IMR-90 (cell line): Measurements from ENCODE around the gene ETV6. TPM values are rescaled to one million over a fixed set of nuclear protein-coding genes. Genes with fewer than 3 reads are reported as not detected.

Experiments used
- ATAC-seq: fragments of 200-7000 bp; cut with Tn5 transposase; 2 replicates; pipeline ENCODE4 v1.9.1; 2020; ENCODE audit warnings: low read depth, mild to moderate bottlenecking, moderate library complexity
- BruUV-seq: library from RNA; stranded (reverse); fragments of 400-500 nt; replicated peaks from 2 replicates; lab custom pipeline; 2021; lab: Mats Ljungman, UMichigan
- CTCF ChIA-PET: fragments of 300-600 bp; formaldehyde crosslinking; extraction: SDS; loops from one replicate; lab custom pipeline; 2021; ENCODE audit warnings: antibody characterized with exemption; lab: Yijun Ruan, JAX
- POLR2A ChIA-PET: fragments of 300-600 bp; sonication (Branson Sonifier 250); formaldehyde crosslinking; loops from one replicate; lab custom pipeline; 2022; ENCODE audit warnings: antibody characterized with exemption; ENCODE audit not compliant: unreplicated experiment; lab: Charles Lee
- DNase-seq: peaks from one replicate; pipeline ENCODE4 v3.0.0; 2013
- H2AFZ ChIP-seq: replicated peaks from 2 replicates; pipeline ENCODE3; 2013; ENCODE audit warnings: low read length, mild to moderate bottlenecking; ENCODE audit not compliant: poor library complexity
- H2AK5ac ChIP-seq: 2 replicates; pipeline ENCODE4 v1.6.1; 2013; ENCODE audit warnings: low read depth, low read length, inconsistent platforms
- H2AK9ac ChIP-seq: replicated peaks from 2 replicates; pipeline ENCODE3; 2013; ENCODE audit warnings: mild to moderate bottlenecking, low read depth, low read length, moderate library complexity; ENCODE audit not compliant: poor library complexity
- H2BK120ac ChIP-seq: 2 replicates; pipeline ENCODE4 v1.6.1; 2013; ENCODE audit warnings: low read depth, low read length, inconsistent platforms
- H2BK15ac ChIP-seq: 3 replicates; pipeline ENCODE4 v1.6.1; 2013; ENCODE audit warnings: low read depth, low read length, inconsistent platforms
- H2BK20ac ChIP-seq: 2 replicates; pipeline ENCODE4 v1.6.1; 2013; ENCODE audit warnings: low read depth, mild to moderate bottlenecking, inconsistent platforms, low read length, moderate library complexity
- H2BK5ac ChIP-seq: 2 replicates; pipeline ENCODE4 v1.6.1; 2013; ENCODE audit warnings: mild to moderate bottlenecking, low read depth, low read length, inconsistent platforms; ENCODE audit not compliant: poor library complexity, severe bottlenecking
- H3K14ac ChIP-seq: replicated peaks from 2 replicates; pipeline ENCODE4 v1.6.1; 2013; ENCODE audit warnings: low read depth, low read length, inconsistent platforms
- H3K18ac ChIP-seq: 2 replicates; pipeline ENCODE4 v1.6.1; 2013; ENCODE audit warnings: low read depth, low read length, control low read depth
- H3K23ac ChIP-seq: 2 replicates; pipeline ENCODE4 v1.6.1; 2013; ENCODE audit warnings: low read depth, low read length, inconsistent platforms
- H3K27ac ChIP-seq: 2 replicates; pipeline ENCODE4 v1.5.1; 2013; ENCODE audit warnings: mild to moderate bottlenecking, control low read depth, low read length; ENCODE audit not compliant: insufficient read depth
- H3K27me3 ChIP-seq: 2 replicates; pipeline ENCODE4 v1.6.1; 2013; ENCODE audit warnings: low read length; ENCODE audit not compliant: control insufficient read depth, insufficient read depth
- H3K36me3 ChIP-seq: 2 replicates; pipeline ENCODE4 v1.6.1; 2013; ENCODE audit warnings: low read length, mixed read lengths; ENCODE audit not compliant: control insufficient read depth, insufficient read depth
- H3K4ac ChIP-seq: 2 replicates; pipeline ENCODE4 v1.6.1; 2013; ENCODE audit warnings: low read depth, low read length, inconsistent platforms
- H3K4me1 ChIP-seq: 2 replicates; pipeline ENCODE4 v1.6.1; 2013; ENCODE audit warnings: low read length, mixed read lengths; ENCODE audit not compliant: control insufficient read depth, insufficient read depth
- H3K4me2 ChIP-seq: 2 replicates; pipeline ENCODE4 v1.6.1; 2013; ENCODE audit warnings: low read depth, mild to moderate bottlenecking, control low read depth, low read length, moderate library complexity
- H3K4me3 ChIP-seq: 2 replicates; pipeline ENCODE4 v1.5.1; 2013; ENCODE audit warnings: low read depth, mild to moderate bottlenecking, control low read depth, low read length, moderate library complexity; ENCODE audit not compliant: insufficient read depth
- H3K56ac ChIP-seq: 2 replicates; pipeline ENCODE4 v1.6.1; 2013; ENCODE audit warnings: low read length, inconsistent platforms; ENCODE audit not compliant: insufficient read depth; ENCODE audit errors: extremely low read depth
- H3K79me1 ChIP-seq, 2 experiments: 2 replicates each; pipeline ENCODE4 v1.6.1; 2013; ENCODE audit warnings: low read length in 2 of 2, inconsistent platforms in 1 of 2, low read depth in 1 of 2
- H3K9ac ChIP-seq: 2 replicates; pipeline ENCODE4 v1.6.1; 2013; ENCODE audit warnings: low read depth, low read length, control low read depth
- H3K9me1 ChIP-seq: 2 replicates; pipeline ENCODE4 v1.6.1; 2013; ENCODE audit warnings: low read length, inconsistent platforms; ENCODE audit not compliant: insufficient read depth
- H3K9me3 ChIP-seq: 2 replicates; pipeline ENCODE4 v1.6.1; 2013; ENCODE audit warnings: low read length; ENCODE audit not compliant: control insufficient read depth, insufficient read depth
- H4K20me1 ChIP-seq: 2 replicates; pipeline ENCODE4 v1.6.1; 2013; ENCODE audit warnings: low read length, inconsistent platforms; ENCODE audit not compliant: insufficient read depth
- H4K5ac ChIP-seq: 2 replicates; pipeline ENCODE4 v1.6.1; 2013; ENCODE audit warnings: mild to moderate bottlenecking, low read depth, low read length, control low read depth
- H4K8ac ChIP-seq, 2 experiments: 2 replicates each; pipeline ENCODE4 v1.6.1; 2013; ENCODE audit warnings: low read depth in 2 of 2, low read length in 2 of 2, control low read depth in 1 of 2, inconsistent platforms in 1 of 2
- H4K91ac ChIP-seq: 2 replicates; pipeline ENCODE4 v1.6.1; 2013; ENCODE audit warnings: low read depth, low read length, inconsistent platforms; ENCODE audit not compliant: insufficient read depth
- BHLHE40 ChIP-seq: fragments of 150-350 bp; IDR thresholded peaks from 2 replicates; pipeline ENCODE4 v1.6.1; 2016; ENCODE audit warnings: mild to moderate bottlenecking, low read depth, low read length
- CEBPB ChIP-seq: IDR thresholded peaks from 2 replicates; pipeline ENCODE4 v1.6.1; 2012; ENCODE audit warnings: low read depth, low read length, improper control_type of control experiment
- CHD1 ChIP-seq: IDR thresholded peaks from 2 replicates; pipeline ENCODE4 v1.6.1; 2012; ENCODE audit warnings: low read depth, low read length, improper control_type of control experiment
- FOS ChIP-seq: fragments of 150-350 bp; IDR thresholded peaks from 2 replicates; pipeline ENCODE4 v1.6.1; 2016; ENCODE audit warnings: low read depth, low read length
- MAFK ChIP-seq: IDR thresholded peaks from 2 replicates; pipeline ENCODE4 v1.6.1; 2012; ENCODE audit warnings: low read depth, low read length, improper control_type of control experiment
- MAZ ChIP-seq: IDR thresholded peaks from 2 replicates; pipeline ENCODE4 v1.6.1; 2012; ENCODE audit warnings: low read depth, mild to moderate bottlenecking, low read length, improper control_type of control experiment, moderate library complexity, borderline replicate concordance
- MXI1 ChIP-seq: IDR thresholded peaks from 2 replicates; pipeline ENCODE4 v1.6.1; 2012; ENCODE audit warnings: low read depth, mild to moderate bottlenecking, low read length, moderate library complexity, borderline replicate concordance
- RAD21 ChIP-seq: IDR thresholded peaks from 2 replicates; pipeline ENCODE4 v1.6.1; 2012; ENCODE audit warnings: low read length, improper control_type of control experiment
- RCOR1 ChIP-seq: IDR thresholded peaks from 2 replicates; pipeline ENCODE4 v1.6.1; 2012; ENCODE audit warnings: mild to moderate bottlenecking, low read length, improper control_type of control experiment; ENCODE audit not compliant: insufficient replicate concordance
- SMC3 ChIP-seq: fragments of 150-350 bp; IDR thresholded peaks from 2 replicates; pipeline ENCODE4 v1.6.1; 2016; ENCODE audit warnings: low read depth, mild to moderate bottlenecking, antibody characterized with exemption, low read length, moderate library complexity
- WGBS, 2 experiments: methylation state at CpG; one replicate each; pipeline versions ENCODE4 v1.1.5 to v1.1.7; 2013; ENCODE audit warnings: missing lambda C conversion rate in 2 of 2; ENCODE audit not compliant: insufficient read length in 1 of 2; ENCODE audit errors: extremely low coverage in 2 of 2; 5-methylcytosine and 5-hydroxymethylcytosine counted together
- dilution Hi-C: fragments of 300-500 bp; cut with HindIII; formaldehyde crosslinking; loops from one replicate; pipeline ENCODE4 v1.14.3; 2018; ENCODE audit warnings: low sequenced_read_pairs; ENCODE audit not compliant: unreplicated experiment
- in situ Hi-C: fragments of 300-500 bp; cut with MboI; formaldehyde crosslinking; loops from 3 replicates; pipeline ENCODE4 v1.14.3; 2019; ENCODE audit warnings: low sequenced_read_pairs, inconsistent platforms, mixed read lengths
- intact Hi-C: fragments of 100-400 bp; cut with micrococcal nuclease; formaldehyde crosslinking; loops from 2 replicates; pipeline ENCODE4 v1.10.0; 2022
- polyA plus RNA-seq, 3 experiments: library from polyadenylated mRNA; depleted of rRNA; stranded (reverse); fragments of >200 nt; gene quantifications; 2 replicates each; pipeline ENCODE4 v1.2.3, GENCODE V29; 2012; ENCODE audit warnings: low replicate concordance in 1 of 3
- total RNA-seq: library from RNA; depleted of rRNA; stranded (reverse); fragments of >200 nt; gene quantifications from 2 replicates; pipeline ENCODE4 v1.2.3, GENCODE V29; 2012
- TF ChIP-seq, protein P1 (sequence below): fragments of 150-350 bp; IDR thresholded peaks from 2 replicates; pipeline ENCODE4 v1.6.1; 2017; ENCODE audit warnings: mild to moderate bottlenecking, antibody characterized with exemption, low read length, low read depth
- TF ChIP-seq, protein P2 (sequence below): fragments of 150-350 bp; IDR thresholded peaks from 2 replicates; pipeline ENCODE4 v1.6.1; 2016; ENCODE audit warnings: low read depth, mild to moderate bottlenecking, low read length, moderate library complexity, borderline replicate concordance

Gene ETV6
- total and polyA plus RNA-seq, 2 of the 4 experiments (the other 2 are of a cell fraction) = 8.4 to 9.9 TPM

DNA sequence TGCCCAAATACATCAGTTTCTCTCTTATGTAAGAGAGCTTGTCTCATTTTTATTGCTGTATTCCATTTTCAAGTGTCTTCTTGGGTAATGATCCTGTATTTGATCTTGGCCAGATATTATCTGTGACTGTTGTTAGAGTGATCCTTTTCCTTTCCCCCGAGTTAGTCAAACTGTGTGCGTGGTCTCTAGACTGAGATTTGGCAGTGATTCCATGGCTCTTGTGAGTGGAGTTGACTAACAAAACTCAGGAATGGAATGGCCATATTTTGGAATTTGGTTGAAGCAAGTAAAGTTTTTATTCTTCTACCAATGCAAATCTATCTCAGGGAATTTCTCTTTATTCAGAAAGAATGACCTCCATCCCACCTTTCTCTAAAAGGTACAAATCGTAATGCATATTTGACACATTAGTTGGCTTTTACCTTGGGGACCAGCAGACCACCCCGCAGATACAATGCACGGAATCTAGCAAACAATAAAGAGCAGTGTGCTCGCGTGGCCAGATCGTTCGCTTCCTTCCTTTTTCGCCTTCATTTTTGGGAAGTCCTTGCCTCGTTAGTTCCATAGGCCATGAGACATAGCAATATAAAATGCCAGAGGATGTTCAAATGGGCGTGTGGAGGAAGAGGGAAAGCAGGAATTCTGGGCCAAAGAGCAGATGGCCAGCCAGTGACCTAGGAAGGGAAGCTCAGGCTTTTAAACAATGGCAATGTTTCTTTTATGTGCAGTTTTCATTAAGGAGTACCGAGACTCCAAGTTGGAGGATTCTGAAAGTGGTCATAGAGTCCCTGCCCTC, 24.4 kb downstream of the ETV6 start:
- Histone ChIP-seq H3K9me3 (no peaks in the 10 kb centered on the region), H3K4me2 (no peak overlapping the region), H2AK9ac (no peak overlapping the region), H3K23ac (no peak overlapping the region), H3K56ac (no peak overlapping the region), H3K27ac (no peak overlapping the region), H3K9me1 (peaks cover 22% of the 10 kb centered on the region; the same call in 1 of the 2 replicates), H3K9ac (no peak overlapping the region), H2BK15ac (0 out of 3 replicates have a peak overlapping the region, but pooled peaks have one; percentile 33), H3K79me1 (peaks cover 52 to 91% of the 10 kb centered on the region in 2 experiments), H2BK5ac (no peak overlapping the region), H4K8ac (no peak overlapping the region), H4K5ac (no peak overlapping the region), H2BK20ac (no peak overlapping the region), H2AK5ac (no peak overlapping the region), H4K91ac (no peak overlapping the region), H3K14ac (no peak overlapping the region), H3K4me1 (peaks cover 14% of the 10 kb centered on the region), H2AFZ (no peak overlapping the region), H3K27me3 (no peaks in the 10 kb centered on the region), H4K20me1 (peaks cover 65% of the 10 kb centered on the region), H3K18ac (no peak overlapping the region), H3K36me3 (peaks cover 5% of the 10 kb centered on the region), H2BK120ac (no peak overlapping the region), H3K4me3 (no peak overlapping the region), H3K4ac (no peak overlapping the region)
- 100% methylated on average over 1 of the region's 13 CpGs; no CpG with 5 or more reads in 1 of the 2 experiments for WGBS, 2 experiments
- intact Hi-C loops = no loop called here
- DNase-seq (peak; percentile 33), ATAC-seq (no peak)
- POLR2A ChIA-PET = no interaction called here
- CTCF ChIA-PET = interaction anchor here (0.6 kb wide), 2 partner anchors 182 to 638 kb away, joined by 3 read pairs; no protein-coding TSS in a partner anchor
- TF ChIP-seq FOS (no peak), CEBPB (no peak), MAFK (no peak), CHD1 (no peak), BHLHE40 (no peak), RCOR1 (no peak), SMC3 (no peak), MXI1 (no peak), RAD21 (no peak), MAZ (no peak)
- TF ChIP-seq, protein P1, sequence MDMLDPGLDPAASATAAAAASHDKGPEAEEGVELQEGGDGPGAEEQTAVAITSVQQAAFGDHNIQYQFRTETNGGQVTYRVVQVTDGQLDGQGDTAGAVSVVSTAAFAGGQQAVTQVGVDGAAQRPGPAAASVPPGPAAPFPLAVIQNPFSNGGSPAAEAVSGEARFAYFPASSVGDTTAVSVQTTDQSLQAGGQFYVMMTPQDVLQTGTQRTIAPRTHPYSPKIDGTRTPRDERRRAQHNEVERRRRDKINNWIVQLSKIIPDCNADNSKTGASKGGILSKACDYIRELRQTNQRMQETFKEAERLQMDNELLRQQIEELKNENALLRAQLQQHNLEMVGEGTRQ = no peak
- TF ChIP-seq, protein P2, sequence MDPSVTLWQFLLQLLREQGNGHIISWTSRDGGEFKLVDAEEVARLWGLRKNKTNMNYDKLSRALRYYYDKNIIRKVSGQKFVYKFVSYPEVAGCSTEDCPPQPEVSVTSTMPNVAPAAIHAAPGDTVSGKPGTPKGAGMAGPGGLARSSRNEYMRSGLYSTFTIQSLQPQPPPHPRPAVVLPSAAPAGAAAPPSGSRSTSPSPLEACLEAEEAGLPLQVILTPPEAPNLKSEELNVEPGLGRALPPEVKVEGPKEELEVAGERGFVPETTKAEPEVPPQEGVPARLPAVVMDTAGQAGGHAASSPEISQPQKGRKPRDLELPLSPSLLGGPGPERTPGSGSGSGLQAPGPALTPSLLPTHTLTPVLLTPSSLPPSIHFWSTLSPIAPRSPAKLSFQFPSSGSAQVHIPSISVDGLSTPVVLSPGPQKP = no peak
- dilution Hi-C loops = no loop called here
- in situ Hi-C loops = no loop called here
- no TSS peak for BruUV-seq
